ENCODE data around the gene ARL8B. TPM values are rescaled to one million over a fixed set of nuclear protein-coding genes. Genes with fewer than 3 reads are reported as not detected.

The ARL8B gene
- total and polyA plus RNA-seq, 4 donors: 20.2 to 36.2 (median 24.2) TPM

DNA sequence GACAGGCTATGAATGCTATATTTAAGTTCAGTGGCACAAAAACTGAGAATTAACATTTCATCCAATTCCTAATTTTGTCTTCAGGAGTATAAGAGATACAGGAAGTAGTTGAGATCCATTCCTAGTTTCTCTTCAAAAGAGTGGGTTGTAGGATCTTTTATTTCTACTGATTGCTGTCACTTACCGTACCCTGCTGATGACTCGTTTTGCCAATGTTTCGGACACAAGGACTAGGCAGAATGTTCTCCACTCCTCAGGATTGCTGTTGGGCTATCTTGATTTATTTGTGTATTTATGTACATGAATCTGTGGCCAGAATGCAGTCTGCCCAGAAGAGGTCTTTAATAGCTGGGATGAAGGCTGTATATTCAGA is 11.9 kb downstream of the ARL8B start (continued):
- TF ChIP-seq REST (IDR thresholded peaks at IDR 0.05): no peak

DNA sequence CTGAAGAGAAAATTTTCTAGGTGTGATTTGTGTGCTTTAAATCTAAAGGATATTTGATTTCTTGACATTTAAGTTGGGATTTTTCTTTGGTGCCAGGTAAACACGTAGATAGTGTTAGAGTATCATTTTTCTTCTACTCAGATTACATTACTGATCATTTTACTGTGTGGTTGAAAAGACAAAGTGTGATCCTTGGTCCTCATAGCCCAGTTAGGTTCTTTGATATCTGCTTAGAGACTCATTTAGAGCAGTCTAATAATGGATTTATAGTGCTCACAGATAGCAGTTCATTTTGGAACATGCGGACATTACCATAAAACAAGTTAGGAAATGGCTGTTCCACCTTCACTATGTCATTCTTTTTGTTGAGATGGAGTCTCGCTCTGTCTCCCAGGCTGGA is 12.4 kb downstream of the ARL8B start:
- H3K36me3 ChIP-seq (ENCODE audit: control insufficient read depth in 4 of 4, insufficient read depth in 3 of 4, low read depth in 1 of 4, low read length in 3 of 4): no peaks in the 10 kb centered on the region
- no peak overlapping the region for H3K27ac ChIP-seq (ENCODE audit: low read depth in 1 of 2, low read length in 2 of 2)
- H3K27me3 ChIP-seq (ENCODE audit: control insufficient read depth in 4 of 4, insufficient read depth in 4 of 4, low read length in 3 of 4): no peaks in the 10 kb centered on the region
- no peaks in the 10 kb centered on the region for H3K9me3 ChIP-seq (ENCODE audit: control insufficient read depth in 4 of 4, low read length in 3 of 4)
- peaks cover 5 to 28% (median 25%) of the 10 kb centered on the region in 4 donors for H3K4me1 ChIP-seq (ENCODE audit: control insufficient read depth in 4 of 4, insufficient read depth in 4 of 4, low read length in 3 of 4)
- DNase-seq (ENCODE audit: low spot score): no peak
- TF ChIP-seq YY1 (IDR thresholded peaks at IDR 0.05) (no peak), JUND (IDR thresholded peaks at IDR 0.05) (no peak), ZBTB33 (IDR thresholded peaks at IDR 0.05) (no peak), EGR1 (IDR thresholded peaks at IDR 0.05; ENCODE audit: low read depth in 2 of 2) (no peak), RAD21 (IDR thresholded peaks at IDR 0.05) (no peak), RXRA (IDR thresholded peaks at IDR 0.05) (no peak), HNF4A (conservative IDR thresholded peaks at IDR 0.05) (no peak), ATF3 (IDR thresholded peaks at IDR 0.05) (no peak), HNF4G (IDR thresholded peaks at IDR 0.05) (no peak), FOXA1 (IDR thresholded peaks at IDR 0.05) (no peak), GABPA (IDR thresholded peaks at IDR 0.05 in 1 of 2, conservative IDR thresholded peaks at IDR 0.05 in 1 of 2) (no peak), NR2F2 (IDR thresholded peaks at IDR 0.05) (no peak), SP1 (IDR thresholded peaks at IDR 0.05) (no peak), FOXA2 (IDR thresholded peaks at IDR 0.05) (no peak), MAX (IDR thresholded peaks at IDR 0.05) (no peak), TAF1 (conservative IDR thresholded peaks at IDR 0.05) (no peak), REST (IDR thresholded peaks at IDR 0.05) (no peak)
- TF ChIP-seq, protein P1, sequence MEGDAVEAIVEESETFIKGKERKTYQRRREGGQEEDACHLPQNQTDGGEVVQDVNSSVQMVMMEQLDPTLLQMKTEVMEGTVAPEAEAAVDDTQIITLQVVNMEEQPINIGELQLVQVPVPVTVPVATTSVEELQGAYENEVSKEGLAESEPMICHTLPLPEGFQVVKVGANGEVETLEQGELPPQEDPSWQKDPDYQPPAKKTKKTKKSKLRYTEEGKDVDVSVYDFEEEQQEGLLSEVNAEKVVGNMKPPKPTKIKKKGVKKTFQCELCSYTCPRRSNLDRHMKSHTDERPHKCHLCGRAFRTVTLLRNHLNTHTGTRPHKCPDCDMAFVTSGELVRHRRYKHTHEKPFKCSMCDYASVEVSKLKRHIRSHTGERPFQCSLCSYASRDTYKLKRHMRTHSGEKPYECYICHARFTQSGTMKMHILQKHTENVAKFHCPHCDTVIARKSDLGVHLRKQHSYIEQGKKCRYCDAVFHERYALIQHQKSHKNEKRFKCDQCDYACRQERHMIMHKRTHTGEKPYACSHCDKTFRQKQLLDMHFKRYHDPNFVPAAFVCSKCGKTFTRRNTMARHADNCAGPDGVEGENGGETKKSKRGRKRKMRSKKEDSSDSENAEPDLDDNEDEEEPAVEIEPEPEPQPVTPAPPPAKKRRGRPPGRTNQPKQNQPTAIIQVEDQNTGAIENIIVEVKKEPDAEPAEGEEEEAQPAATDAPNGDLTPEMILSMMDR (IDR thresholded peaks at IDR 0.05; ENCODE audit: low read depth, low read length, missing input control): no peak
- H3K4me3 ChIP-seq (ENCODE audit: low read depth in 1 of 3, low read length in 3 of 3): no peak overlapping the region
- WGBS: 95% methylated on average over 3 of the region's 3 CpGs
- H3K9ac ChIP-seq (ENCODE audit: low read depth in 1 of 2, low read length in 2 of 2): no peak overlapping the region

Measured in liver (tissue), 9 donors.